Activated gamma-delta T cell treated with anti-CD3 and anti-CD28 coated beads, Interleukin-2, amount 50 U/mL, for 16 hours (primary cell): Measurements from ENCODE around the gene KCND2.

Experiments used
- DNase-seq: peaks from one replicate; pipeline ENCODE4 v3.0.0-alpha.2; 2020; ENCODE audit warnings: low read depth

Gene KCND2

DNA sequence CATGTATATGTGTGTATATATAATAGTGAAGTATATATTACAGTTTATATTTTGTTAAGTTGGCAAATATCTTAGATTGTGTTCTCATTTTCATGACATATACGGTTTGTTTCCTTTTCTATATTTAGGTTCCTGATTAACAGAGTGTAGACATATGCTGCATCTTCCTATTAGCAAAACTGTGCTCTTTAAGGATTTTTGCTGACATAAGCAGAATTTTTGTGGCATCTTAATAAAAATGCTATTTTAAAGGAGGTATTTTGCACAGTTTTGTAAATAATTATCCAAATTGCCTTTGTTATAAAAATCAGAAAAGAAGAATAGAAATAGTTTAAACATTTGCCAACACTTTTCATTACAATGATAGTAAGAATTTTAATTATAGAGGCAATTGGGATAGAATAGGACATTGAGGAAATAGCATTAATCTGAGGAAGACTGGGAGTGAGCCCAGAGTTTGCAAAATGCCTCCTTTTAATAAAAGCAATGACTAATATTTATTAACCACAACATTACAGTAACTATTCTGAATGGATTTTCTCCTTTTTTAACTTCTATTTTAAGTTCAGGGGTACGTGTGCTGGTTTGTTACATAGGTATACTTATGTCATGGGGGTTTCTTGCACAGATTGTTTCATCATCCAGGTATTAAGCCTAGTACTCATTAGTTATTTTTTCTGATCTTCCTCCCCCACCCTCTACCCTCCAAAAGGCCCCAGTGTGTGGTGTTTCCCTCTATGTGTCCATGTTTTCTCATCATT lies 38.2 kb downstream of the KCND2 start:
- no peak for DNase-seq

GRCh38 chr7:120320218-120320961 lies 47.4 kb downstream of the KCND2 start:
- DNase-seq: no peak

- DNase-seq: no peak
Measured at GRCh38 chr7:120327054-120327453, 54.1 kb downstream of the KCND2 start.

GRCh38 chr7:120332433-120332832 lies 59.5 kb downstream of the KCND2 start:
- DNase-seq: no peak

DNA sequence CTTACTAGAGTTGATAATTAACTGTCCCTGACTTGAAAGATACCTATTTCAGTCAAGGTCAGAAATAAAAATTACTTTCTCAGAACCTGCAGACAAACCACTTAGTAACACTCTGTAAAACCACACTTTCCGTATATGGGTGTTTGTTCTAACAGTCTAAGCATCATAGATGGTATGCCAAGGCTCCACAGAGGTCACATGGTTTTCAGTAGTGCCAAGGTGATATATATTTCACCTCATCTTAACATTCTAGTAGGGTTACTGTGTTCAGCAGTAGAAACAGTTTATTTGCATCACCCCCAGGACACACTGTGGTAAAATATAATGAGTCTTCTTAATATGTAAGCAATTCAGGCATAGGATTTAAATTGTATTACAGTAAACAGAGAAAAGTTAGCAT lies 61.5 kb downstream of the KCND2 start:
- DNase-seq: no peak

GRCh38 chr7:120337308-120337907 lies 64.4 kb downstream of the KCND2 start:
- DNase-seq: no peak

DNA sequence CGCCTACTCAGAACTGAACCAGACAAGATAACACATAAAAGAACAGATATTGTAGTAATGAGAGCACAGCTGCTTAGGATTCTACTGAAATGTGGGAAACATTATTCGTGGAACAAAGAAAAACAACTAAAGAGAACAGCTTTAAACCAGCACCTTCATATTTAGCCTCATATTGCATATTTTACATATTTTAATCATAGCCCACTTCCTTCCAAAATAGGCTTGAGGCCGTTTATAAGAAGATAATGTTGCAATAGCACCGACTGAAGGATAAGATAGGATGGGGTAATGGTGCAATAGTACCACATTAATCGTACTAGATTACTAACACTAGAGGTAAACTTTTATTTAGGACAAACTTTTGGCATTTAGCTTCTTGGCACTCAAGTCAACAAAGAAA lies 71.3 kb downstream of the KCND2 start:
- DNase-seq: no peak

DNA sequence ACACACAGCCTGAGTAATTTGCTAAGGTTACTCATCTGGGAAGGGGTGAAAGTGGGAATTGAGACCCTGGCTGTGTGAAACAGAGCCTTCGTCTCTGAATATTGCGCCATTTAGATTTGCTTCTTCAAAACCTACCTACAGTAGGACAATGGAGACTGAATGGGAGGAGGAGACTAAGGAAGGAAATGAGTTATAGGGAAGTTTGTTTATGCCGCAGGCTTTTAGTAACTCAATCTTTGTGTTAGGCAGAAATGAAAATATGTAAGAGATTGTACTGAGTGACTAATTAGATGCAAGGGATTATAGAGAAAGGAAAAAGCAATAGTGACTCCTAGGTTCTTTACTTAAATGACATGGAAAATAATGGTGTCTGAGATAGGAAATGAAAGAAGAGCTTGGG lies 80.2 kb downstream of the KCND2 start:
- DNase-seq: no peak

DNA sequence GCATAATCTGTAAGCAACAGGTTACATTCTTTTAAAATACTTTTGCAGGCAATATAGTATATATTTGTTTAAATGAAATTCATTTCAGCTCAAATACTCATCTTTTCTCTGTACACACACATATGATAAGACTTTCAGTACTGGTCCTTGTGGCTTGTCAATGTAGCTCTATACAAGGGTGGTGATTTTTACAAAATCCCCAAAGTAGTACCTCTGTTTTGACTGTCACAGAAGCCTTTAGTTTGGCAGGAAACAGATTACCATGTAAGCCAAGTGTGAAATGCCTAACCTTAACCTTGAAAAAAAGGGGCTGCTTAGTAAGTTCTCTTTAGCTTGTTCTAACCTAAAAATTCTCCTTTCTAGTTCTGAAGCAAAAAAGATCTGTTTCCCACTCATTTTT lies 87.9 kb downstream of the KCND2 start:
- DNase-seq: no peak

DNA sequence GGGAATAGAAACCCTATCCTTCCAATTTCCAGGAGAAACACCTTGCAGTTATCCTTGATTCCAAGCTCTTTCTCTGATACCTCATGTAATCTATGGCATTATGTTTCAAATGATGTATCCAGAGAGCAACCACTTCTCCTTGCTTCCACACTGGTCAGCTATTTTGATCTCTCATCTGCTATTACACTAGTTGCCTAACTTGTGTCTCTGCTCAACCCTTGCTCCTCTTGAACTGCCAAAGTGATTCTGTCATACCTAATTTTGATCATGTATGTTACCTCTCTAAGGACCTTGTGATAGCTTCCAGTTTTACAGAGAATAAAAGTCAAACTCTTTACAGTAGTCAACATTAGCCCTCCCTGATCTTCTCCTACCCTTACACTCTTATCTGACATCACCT lies 90.4 kb downstream of the KCND2 start:
- no peak for DNase-seq

GRCh38 chr7:120370954-120371353 lies 98.0 kb downstream of the KCND2 start:
- no peak for DNase-seq

GRCh38 chr7:120373174-120373573 lies 100.2 kb downstream of the KCND2 start:
- DNase-seq: no peak

GRCh38 chr7:120394595-120394994 lies 121.6 kb downstream of the KCND2 start:
- no peak for DNase-seq

DNA sequence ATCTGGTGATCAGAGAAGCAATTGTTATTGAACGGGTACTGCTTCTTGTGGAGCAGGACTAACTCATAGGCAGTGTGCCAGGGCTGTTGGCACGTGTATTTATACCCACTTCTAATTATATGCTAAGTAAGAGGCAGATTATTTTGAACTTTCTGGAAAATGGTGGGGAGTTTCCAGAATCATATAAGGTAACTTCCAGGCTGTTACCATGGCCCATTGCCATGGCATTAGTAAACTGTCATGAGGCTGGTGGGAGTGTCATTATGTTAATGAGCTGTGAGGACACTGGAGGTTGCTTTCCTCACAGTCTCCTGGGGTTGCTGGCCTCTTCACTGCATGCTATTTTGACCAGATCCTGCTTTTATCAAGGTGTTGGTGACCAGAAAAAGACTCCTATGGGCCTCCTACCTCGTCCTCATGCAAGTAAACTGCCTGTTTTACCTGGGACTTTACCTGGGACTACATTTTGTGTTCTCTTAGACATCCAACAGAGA lies 122.6 kb downstream of the KCND2 start:
- DNase-seq: no peak

DNA sequence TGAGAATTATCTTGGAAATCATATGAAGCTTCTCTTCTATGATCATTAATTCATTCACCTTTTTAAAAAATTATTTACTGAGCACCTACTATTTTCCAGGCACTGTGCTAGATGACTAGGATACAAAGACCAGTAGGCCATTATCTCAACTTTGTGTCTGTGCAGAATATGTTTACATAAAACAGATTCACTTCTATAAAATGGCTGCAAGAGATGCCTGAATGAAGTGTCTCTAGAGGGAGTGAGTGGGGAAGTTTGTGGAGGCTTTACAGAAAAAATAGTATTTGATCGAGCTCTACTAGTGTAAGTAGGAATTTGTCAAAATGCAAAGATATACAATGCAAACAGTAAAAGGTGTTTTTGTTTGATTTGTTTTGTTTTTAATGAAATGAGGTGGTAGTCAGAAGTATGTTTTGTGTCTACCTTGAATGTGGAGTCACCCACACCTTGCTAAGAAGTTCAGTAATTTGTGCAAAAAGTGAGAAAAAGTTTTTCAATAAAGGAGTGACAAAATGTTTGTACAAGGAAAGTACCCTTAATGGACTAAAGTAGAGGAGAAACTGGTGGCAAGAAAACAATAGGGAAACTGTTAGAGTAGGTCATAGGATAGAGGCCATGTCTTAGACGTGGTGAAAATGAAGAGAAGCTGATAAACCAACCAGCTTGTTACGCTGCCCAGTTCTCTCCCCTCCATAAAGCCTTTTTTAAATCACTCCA lies 125.5 kb downstream of the KCND2 start:
- DNase-seq: no peak

DNA sequence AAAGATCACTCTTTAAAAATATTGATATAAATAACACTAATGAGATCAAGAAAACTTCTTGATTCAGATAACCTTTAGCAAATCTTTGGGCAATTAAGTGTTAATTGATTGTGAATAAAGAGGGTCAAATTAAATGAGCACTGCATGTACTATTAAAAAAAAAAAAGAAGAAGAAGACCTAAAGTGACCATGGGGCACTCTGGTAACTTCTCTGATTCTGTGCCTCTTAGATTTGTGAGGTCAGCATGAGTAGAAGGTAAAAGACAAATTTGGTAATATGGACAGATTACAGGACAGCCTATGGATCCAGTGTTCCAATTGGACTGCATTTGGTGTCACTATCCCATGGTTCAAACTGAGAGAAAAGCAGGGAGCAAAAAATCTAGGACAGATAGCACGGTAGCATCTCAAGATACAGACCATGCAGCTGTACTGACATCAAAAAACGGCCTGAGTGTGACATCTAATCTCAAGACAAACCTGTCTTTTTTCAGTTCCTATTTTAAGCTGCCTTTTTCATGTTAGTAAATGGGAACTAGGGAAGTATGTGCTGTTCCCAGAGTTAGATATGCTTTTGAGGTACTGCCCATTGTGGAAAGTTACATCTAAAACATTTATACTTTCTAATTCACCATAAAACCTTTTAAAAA lies 128.0 kb downstream of the KCND2 start:
- no peak for DNase-seq

DNA sequence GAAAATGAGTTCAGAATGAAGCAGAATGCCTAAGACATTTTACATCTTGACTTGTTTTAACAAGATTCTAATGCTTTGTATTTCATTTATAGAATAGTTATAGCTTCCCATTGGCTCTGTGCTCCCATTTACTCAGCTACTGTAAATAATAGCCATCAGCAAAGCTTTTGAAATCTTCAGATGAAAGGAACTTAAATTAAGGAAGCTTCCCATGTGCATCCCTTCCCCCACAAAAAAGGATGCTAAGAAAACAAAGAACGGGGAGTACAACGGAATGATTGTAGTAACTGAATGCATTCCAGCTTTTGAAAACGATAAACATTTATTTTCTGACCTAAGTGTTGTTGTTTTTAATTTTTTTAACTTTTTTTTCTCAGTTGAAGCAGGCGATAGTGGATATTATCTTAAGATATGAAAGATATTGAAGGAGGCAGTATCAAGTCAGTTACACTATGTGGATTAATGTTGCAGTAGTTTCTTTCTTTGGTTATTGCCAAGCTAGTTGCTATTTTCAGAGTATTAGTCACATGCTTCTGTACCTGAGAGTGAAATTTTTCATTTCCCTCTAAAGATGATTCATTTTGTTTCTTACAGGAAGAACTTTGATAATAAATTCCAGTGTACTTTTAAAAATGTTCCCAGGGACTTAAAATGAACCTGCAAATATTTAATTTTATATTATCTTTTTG lies 129.2 kb downstream of the KCND2 start:
- no peak for DNase-seq

DNA sequence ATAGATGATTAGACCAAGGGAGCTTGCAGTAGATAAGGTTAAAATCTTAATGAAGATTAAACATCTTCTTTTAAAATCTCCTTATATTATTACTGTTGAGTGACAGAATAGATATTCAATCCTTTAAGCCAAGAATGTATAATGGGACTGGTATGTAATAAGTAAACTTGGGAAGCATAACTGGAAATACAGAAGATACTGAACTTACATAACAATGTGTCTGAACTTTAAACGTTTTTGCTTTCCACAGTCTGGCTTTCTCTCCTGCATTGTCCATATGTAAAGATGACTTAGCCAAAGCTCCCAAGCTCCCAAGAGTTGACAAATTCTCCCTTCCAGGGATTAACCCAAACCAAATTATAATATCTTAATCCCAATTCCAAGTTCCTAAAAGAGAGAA lies 129.8 kb downstream of the KCND2 start:
- DNase-seq: no peak

DNA sequence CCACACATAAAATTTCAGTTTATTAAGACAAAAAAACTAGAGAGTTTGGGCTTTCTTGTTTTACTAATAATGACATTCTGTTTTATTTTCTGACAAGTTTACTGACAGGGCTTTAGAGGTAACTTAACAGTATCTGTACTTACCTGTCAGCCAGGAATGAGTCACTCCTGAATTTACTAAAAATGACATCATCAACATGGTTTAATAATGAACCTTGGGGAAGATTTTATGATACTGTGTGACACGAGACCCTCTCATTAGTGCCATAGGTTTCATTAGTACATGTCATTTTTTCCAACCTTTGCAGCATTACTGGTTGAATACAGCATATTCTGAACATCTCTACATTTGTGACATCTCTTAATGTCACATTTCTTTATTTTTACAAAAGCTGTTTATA lies 131.1 kb downstream of the KCND2 start:
- DNase-seq: no peak

GRCh38 chr7:120405652-120406051 lies 132.7 kb downstream of the KCND2 start:
- no peak for DNase-seq

DNA sequence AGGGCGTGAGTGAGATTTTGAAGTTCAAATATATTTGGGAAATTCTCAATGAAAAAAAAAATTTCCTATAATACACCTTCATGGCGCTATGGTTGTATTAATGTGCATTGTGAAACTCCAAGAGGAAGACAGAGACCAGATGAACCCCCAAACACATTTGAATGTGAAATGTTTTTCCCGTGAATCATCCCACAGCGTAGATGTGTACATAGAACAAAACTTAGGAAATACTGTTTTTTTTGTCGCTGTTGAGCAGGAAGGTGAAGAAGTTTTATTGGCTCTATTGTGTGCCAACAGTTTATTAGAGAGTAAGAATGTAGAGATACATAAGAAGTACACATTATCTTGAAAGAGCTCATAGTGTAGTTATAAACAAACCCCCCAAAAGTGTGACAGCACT lies 134.0 kb downstream of the KCND2 start:
- no peak for DNase-seq
